Stimulated activated CD8-positive, alpha-beta memory T cell treated with anti-CD3 and anti-CD28 coated beads, Interleukin-2, amount 100 ng/mL, for 48 hours (primary cell): ENCODE measurements around the gene DYNC2H1.

Source experiments
- DNase-seq, 2 donors: peaks; one replicate each; pipeline ENCODE4 v3.0.0-alpha.2; 2020; ENCODE audit warnings: low read depth in 2 of 2

The DYNC2H1 gene

GRCh38 chr11:103108933-103109817 lies at the start of gene DYNC2H1:
TSS of gene DYNC2H1 (plus strand) at chr11:103109426. CDS start at chr11:103109575, 149 bp downstream.
- peak; percentile 80 to 83 for DNase-seq

DNA sequence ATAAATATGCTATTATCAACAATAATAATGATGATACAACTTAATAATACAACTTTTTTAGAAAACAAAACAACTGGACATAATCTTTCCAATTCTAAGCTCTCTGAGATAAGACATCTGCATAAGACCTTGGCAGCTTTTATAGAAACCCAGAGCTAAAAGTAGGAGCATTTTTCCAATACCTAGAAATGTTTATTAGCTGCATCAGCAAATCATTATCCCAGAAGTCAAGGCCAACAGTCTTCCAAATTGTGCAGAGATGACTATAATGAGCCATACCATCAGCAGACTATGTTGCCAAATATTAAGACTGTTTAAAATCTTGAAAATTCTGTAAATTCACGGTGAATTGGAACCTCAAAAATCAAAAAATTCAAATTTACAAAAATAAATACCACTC lies 47.6 kb upstream of the DYNC2H1 start:
- no peak for DNase-seq

DNA sequence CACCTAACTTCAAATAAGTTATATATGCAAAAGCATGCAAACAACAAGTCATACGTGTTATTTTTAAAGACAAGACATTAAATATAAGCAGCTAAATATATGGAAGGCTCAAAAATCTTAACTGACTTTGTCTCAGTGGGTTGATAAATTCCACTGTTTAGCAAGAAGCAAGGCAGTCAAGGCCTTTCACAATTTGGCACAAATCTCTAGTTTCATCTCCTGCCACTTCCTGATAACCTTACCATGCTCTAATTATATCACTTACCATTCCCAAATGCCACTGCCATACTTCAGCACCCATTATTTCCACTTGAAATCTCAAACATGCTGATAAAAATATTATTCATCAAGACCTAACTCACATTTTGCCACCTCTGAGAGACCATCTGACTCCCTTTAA lies 42.1 kb upstream of the DYNC2H1 start:
- no peak for DNase-seq

GRCh38 chr11:103069367-103069766 lies 39.9 kb upstream of the DYNC2H1 start:
- DNase-seq = no peak

GRCh38 chr11:103070142-103070541 lies 39.1 kb upstream of the DYNC2H1 start:
- DNase-seq = no peak

GRCh38 chr11:103071008-103071407 lies 38.2 kb upstream of the DYNC2H1 start:
- no peak for DNase-seq

- DNase-seq = no peak
Measured at GRCh38 chr11:103076361-103076760, 32.9 kb upstream of the DYNC2H1 start.

DNA sequence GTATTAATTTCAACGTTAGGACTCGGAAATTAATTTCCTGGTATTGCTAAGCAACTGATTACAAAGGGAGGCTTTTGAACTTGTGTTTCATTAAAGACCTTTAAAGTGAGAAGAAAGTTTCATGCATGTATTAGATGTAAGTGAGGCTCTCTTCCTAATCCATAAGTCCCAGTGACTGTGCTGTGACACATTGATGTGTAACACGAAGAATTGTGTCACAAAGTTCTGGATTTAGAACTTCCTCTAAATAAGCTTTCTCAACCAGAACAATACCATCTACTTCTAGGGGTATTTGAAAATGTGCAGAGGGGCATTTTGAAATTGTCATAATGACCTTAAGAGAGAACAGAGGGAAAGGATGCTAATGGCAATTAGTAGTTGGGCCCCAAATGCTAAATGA lies 31.7 kb upstream of the DYNC2H1 start:
- DNase-seq = no peak

DNA sequence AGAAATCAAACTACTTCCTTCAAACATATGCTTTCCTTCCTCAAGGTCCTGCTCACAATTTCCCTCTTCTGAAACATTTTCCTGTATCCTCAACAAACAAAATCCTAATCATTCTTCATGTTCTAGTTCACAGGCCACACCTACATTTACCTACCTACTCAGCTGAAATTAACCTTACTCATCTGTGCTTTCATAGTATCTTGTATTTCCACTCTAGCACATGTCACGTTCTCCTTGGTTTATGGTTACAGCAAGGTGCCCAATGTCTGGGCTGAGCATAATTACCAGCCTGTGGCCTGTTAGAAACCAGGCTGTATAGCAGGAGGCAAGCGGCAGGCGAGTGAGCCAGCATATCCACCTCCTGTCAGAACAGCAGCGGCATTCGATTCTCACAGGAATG lies 30.5 kb upstream of the DYNC2H1 start:
- DNase-seq = no peak

DNA sequence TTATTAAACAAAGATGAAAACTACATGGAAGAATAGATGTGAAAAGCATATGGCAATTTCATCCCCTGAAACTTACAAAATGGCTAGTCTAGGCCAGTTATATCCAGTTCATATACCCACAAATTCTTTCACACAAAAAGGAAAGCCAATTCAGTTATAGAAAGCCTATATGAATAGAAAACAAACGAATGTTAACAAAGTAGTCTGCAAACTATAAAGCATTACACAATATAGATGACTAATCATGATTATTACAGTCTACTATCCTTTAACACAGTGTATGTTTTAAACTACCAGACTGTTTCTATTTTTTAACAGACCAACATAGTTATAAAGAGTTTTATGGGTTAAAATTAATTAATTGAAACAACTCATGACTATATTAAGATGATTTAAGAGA lies 29.4 kb upstream of the DYNC2H1 start:
- DNase-seq = no peak

DNA sequence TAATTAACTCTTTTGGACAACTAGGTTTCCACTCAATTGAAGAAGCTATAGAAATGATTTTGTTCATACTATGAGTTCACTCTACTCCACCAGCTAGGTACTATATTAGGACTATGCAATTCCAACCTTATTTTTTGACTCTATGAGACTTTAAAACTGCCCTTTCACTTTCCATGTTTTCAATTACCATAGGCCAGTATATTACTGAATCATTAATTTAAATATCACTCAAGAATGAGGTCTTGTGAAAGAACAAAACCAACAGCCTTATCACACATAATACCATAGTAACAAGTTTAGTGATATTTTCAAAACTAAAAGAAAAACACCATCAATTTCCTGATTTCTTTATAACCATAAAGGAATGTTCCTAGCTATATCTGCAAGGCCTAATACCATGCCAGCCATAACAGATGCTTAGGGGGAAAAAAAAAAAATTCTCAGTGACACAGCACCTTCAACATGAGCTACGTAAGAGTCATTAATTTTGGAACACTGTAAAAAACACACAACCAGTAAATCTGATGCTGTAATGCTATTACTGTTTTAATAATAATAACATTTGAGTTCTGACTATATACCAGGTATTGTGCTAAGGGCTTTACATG lies 23.4 kb upstream of the DYNC2H1 start:
- no peak for DNase-seq

- DNase-seq = no peak
Measured at GRCh38 chr11:103086461-103086860, 22.8 kb upstream of the DYNC2H1 start.

DNA sequence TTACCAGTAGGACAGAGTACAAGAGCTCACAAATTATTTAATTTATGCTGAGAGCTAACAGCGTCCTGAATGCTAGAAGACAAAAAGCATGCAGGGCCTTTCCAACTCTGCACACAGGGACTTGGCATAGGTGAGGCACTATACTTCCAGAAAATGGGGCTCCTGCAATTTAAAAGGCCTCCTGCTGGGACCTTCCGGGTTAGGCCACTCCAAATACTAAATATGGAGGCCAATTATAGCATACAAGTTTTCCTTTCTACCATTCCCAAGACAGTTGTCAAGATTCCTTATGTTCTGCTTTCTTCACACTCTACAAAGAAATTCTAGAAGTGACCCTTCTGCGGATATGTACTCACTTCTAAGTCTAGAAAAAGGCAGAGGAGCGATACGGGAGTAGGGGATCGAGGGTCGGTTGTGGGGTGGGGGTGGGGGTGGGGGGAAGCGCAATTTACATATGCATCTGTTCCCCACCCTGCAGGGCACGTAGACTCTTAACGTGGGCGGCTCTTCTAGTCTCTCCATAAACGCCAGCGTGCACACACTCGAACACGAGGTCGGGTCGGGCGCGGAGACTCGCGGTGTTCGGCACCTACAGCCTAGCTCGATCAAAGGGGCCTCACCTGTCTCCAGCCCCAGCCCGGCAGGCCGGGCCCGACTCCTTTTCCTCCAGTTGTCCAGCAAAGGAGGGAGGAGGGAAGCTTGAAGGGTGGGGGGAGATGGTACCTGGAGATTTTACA lies 18.0 kb upstream of the DYNC2H1 start:
- no peak for DNase-seq

DNA sequence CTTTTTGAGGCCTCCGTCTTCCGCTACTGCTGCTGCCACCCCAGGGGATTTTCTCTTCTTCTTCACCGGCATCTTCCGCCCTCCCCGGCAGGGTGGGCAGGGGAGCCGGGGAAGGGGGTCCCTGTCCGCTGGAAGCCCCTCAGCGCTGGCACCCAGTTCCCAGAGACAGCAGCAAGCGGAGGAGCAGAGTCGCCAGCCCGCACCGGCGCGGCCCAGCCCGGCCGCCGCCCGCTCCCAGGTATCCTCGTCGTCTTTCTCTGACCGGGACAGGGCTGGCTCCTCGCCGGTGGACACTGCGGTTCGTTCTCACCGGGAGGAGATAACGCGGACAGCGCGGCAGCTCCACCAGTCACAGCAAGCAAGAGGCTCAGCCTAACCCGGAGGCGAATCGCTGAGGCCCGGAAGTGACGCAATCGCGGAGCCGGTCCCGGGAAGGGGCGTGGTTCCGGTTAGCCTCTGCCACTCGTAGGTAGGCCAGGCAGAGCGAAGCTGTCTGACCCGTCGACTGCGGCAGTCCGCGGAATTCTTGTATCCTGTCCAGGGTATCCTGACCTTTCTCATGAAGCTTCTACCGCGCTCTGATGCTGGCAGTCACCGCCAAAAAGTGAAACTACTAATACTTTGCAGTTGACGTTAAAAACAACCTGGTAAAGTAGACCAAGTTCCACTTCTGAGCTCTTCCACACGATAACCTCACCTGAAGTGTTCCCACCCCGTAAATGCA lies 17.3 kb upstream of the DYNC2H1 start, which contains the start of gene DCUN1D5:
TSS of gene DCUN1D5 (minus strand) at position 360 of the 724 bp plus-strand sequence. CDS start at position 72, 288 bp downstream.
- DNase-seq = peak; percentile 93 to 94

- DNase-seq = no peak
Measured at GRCh38 chr11:103097279-103097678, 11.9 kb upstream of the DYNC2H1 start.

DNA sequence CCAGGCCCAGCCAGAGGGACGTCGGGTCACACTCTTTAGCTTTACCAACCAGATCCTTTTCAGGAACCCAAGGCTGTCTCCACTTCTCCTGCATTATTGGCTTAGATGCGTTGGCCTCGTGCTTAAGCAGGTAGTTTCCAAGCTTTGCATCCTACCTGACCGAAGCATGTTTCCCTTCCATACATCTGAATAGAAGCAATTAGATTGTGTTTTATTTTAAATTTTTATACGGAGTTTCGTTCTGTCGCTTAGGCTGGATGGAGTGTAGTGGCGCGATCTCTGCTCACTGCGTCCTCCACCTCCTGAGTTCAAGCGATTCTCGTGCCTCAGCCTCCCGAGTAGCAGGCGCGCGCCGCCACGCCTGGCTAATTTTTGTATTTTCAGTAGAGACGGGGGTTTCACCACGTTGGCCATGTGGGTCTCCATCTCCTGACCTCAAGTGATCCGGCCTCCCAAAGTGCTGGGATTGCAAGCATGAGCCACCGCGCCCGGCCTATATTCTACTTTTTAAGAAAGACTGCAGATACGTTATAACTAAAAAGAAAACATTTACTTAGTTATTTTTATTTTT lies 677 bp downstream of the DYNC2H1 start:
- DNase-seq = no peak

DNA sequence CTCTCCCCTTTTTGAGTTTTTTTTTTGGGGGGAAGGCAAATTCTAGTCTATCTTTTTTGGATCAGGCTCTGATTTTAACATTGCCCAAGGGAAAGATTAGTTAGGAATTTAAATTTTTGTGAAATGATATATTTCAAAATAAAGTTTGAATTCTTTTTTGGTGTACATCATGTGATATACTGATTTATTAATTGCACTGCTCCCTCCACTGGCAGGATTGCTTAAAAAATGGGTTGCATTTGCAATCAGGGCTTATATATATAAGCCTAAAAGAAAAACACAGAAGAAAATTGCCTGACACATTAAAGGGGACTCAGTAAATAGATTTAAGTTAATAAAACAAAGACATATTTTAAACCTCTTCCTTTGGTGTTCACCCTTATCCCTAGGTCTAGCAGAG lies 1.2 kb downstream of the DYNC2H1 start:
- no peak for DNase-seq

DNA sequence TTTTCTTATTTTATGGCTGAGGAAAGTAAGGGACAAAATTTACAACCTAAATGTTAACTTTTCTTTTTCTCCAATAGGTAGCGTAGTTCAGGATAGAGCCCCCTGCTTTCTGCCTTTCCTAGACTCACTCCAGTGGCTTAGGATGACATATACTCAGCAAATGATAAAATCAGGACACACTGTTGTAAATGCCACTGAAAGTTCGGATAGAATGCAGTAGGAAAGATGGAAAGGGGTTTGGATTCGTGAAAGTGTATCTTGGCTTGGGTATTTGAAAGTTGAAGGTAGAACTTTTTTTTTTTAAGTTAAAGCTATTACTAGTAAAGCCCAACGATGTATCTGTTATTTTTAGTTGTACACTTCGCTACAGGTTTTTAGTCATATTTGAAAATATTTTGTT lies 2.2 kb downstream of the DYNC2H1 start:
- DNase-seq = no peak

- no peak for DNase-seq
Measured at GRCh38 chr11:103112364-103112763, 3.1 kb downstream of the DYNC2H1 start.

DNA sequence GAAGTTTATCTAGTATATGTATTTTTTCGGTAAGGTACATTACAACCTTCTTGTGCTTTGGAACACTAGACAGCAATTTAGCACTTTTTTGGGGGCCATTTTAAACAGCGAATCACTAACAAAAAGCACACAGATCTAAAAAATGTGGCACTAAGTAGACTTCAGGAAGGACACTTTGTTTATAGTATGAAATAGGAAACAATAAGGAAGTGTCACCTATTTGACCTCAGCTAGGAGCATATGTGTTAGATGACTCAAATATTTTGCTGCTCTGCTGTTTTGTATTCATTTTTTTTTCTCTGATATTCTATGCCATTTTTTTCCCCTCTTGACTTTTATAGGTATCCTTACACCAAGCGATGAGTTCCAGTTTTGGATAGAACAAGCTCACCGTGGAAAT lies 5.6 kb downstream of the DYNC2H1 start:
- no peak for DNase-seq

DNA sequence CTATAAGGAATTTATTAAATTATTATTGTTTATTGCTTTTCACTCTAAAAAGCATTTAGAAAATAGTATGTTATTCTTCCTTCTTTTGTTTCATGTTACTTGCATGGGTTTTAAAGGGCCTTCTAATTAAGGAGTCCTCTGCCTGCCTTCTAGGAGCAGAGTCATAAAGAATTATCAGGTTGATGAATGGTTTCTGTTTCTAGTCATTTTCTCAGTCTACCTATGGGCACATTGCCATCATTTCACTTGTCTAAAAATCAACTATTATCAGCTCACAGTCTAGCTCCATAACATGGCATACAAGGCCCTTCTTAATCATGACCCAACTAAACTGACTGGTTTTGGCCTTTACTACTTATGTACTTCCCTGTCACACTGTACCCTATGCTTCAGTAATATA lies 16.2 kb downstream of the DYNC2H1 start:
- DNase-seq = no peak
